Type B pancreatic cell (in vitro differentiated cells): ENCODE data around the gene CTBP2. TPM values are rescaled to one million over a fixed set of nuclear protein-coding genes. Genes with fewer than 3 reads are reported as not detected.
"Not testable (repeated sequence)": the region's sequence is repeated elsewhere in the genome, so short reads cannot be mapped to it uniquely, and the experiment has no call there.

Experiments
- DNase-seq: peaks from one replicate; pipeline ENCODE4 v3.0.0; 2021; ENCODE audit warnings: mixed read lengths; ENCODE audit not compliant: unreplicated experiment; ENCODE audit errors: extremely low spot score
- H3K27ac Mint-ChIP-seq: 2 replicates; pipeline ENCODE4 v1.8.0; 2021; ENCODE audit warnings: mild to moderate bottlenecking, mixed read lengths
- H3K27me3 Mint-ChIP-seq: 2 replicates; pipeline ENCODE4 v1.8.0; 2021; ENCODE audit warnings: mixed read lengths
- H3K36me3 Mint-ChIP-seq: 2 replicates; pipeline ENCODE4 v1.8.0; 2021; ENCODE audit warnings: mixed read lengths
- H3K4me1 Mint-ChIP-seq: one replicate; pipeline ENCODE4 v1.8.0; 2021; ENCODE audit warnings: mixed read lengths; ENCODE audit not compliant: unreplicated experiment
- H3K4me3 Mint-ChIP-seq: 2 replicates; pipeline ENCODE4 v1.8.0; 2021; ENCODE audit warnings: mild to moderate bottlenecking, mixed read lengths
- H3K9me3 Mint-ChIP-seq: 2 replicates; pipeline ENCODE4 v1.8.0; 2021; ENCODE audit warnings: mixed read lengths
- total RNA-seq: library from RNA; stranded (reverse); gene quantifications from 2 replicates; pipeline ENCODE4 v1.2.1, GENCODE V29; 2021; ENCODE audit warnings: low replicate concordance
- TF ChIP-seq, protein P1 (sequence below): fragments of 200-600 bp; sonication (generic); conservative IDR thresholded peaks from 2 replicates; pipeline ENCODE4 v1.5.0; 2021; ENCODE audit warnings: antibody characterized with exemption, mild to moderate bottlenecking

Gene CTBP2
- total RNA-seq, 1 donor from 2014 or later = 113 TPM

DNA sequence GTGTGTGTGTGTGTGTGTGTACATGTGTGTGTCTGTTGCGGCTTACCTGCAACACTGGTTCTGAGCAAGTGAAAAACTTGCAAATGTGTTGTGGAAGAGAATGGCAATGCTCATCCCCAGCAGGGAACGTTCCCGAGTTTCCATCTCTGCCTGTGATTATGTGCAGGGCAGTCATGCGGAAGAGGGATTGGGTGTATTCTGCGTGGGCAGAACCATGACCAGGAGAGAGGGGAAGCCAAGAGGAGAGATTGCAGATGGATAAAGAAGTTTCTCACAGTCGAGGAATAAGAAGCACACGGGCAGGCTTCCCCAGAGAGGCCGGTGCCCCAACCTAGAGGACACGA lies 99.9 kb downstream of the CTBP2 start:
- Mint-ChIP-seq H3K36me3 (peaks cover 28% of the 10 kb centered on the region), H3K27me3 (no peaks in the 10 kb centered on the region), H3K9me3 (no peaks in the 10 kb centered on the region), H3K4me3 (peak overlapping the region; percentile 61), H3K27ac (peak overlapping the region; percentile 90), H3K4me1 (peaks cover 88% of the 10 kb centered on the region)
- DNase-seq = no peak
- TF ChIP-seq, protein P1, sequence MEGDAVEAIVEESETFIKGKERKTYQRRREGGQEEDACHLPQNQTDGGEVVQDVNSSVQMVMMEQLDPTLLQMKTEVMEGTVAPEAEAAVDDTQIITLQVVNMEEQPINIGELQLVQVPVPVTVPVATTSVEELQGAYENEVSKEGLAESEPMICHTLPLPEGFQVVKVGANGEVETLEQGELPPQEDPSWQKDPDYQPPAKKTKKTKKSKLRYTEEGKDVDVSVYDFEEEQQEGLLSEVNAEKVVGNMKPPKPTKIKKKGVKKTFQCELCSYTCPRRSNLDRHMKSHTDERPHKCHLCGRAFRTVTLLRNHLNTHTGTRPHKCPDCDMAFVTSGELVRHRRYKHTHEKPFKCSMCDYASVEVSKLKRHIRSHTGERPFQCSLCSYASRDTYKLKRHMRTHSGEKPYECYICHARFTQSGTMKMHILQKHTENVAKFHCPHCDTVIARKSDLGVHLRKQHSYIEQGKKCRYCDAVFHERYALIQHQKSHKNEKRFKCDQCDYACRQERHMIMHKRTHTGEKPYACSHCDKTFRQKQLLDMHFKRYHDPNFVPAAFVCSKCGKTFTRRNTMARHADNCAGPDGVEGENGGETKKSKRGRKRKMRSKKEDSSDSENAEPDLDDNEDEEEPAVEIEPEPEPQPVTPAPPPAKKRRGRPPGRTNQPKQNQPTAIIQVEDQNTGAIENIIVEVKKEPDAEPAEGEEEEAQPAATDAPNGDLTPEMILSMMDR = no peak

DNA sequence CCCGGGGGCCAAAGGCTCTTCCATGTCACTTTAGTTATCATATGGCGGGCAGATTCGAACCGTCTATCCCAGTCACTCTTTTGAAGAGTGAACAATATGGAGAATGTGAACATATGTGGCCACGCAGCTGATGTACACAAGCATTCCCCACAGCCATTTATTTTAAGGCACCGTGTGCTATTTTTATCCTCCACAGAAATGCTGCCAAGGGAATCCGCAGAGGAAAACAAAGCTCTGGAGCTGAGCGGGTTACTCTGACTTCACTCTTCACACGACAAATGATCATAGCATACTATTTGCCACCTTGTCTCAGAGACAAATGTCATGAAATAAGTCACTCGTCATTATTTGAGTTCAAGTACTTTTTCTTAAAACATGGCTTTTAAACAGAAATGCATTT lies 100.3 kb downstream of the CTBP2 start:
- Mint-ChIP-seq H3K27me3 (no peaks in the 10 kb centered on the region), H3K27ac (peak overlapping the region; percentile 90), H3K4me3 (peak overlapping the region; percentile 61), H3K36me3 (peaks cover 28% of the 10 kb centered on the region), H3K4me1 (peaks cover 88% of the 10 kb centered on the region), H3K9me3 (no peaks in the 10 kb centered on the region)
- no peak for DNase-seq
- TF ChIP-seq, protein P1 = no peak

- H3K4me3 Mint-ChIP-seq, H3K27me3 Mint-ChIP-seq, H3K9me3 Mint-ChIP-seq, DNase-seq: not testable (repeated sequence)
- Mint-ChIP-seq H3K4me1 (peaks cover 88% of the 10 kb centered on the region), H3K27ac (peak overlapping the region; percentile 97), H3K36me3 (peaks cover 27% of the 10 kb centered on the region)
Observed at GRCh38 chr10:125059348-125059747, 101.0 kb downstream of the CTBP2 start.

- Mint-ChIP-seq H3K4me1 (peaks cover 85% of the 10 kb centered on the region), H3K4me3 (peak overlapping the region; percentile 73), H3K27me3 (no peaks in the 10 kb centered on the region), H3K36me3 (peaks cover 28% of the 10 kb centered on the region), H3K27ac (peak overlapping the region; percentile 97), H3K9me3 (no peaks in the 10 kb centered on the region)
- TF ChIP-seq, protein P1 = no peak
- DNase-seq = peak; percentile 79
Observed at GRCh38 chr10:125057158-125058001, 103.0 kb downstream of the CTBP2 start.

DNA sequence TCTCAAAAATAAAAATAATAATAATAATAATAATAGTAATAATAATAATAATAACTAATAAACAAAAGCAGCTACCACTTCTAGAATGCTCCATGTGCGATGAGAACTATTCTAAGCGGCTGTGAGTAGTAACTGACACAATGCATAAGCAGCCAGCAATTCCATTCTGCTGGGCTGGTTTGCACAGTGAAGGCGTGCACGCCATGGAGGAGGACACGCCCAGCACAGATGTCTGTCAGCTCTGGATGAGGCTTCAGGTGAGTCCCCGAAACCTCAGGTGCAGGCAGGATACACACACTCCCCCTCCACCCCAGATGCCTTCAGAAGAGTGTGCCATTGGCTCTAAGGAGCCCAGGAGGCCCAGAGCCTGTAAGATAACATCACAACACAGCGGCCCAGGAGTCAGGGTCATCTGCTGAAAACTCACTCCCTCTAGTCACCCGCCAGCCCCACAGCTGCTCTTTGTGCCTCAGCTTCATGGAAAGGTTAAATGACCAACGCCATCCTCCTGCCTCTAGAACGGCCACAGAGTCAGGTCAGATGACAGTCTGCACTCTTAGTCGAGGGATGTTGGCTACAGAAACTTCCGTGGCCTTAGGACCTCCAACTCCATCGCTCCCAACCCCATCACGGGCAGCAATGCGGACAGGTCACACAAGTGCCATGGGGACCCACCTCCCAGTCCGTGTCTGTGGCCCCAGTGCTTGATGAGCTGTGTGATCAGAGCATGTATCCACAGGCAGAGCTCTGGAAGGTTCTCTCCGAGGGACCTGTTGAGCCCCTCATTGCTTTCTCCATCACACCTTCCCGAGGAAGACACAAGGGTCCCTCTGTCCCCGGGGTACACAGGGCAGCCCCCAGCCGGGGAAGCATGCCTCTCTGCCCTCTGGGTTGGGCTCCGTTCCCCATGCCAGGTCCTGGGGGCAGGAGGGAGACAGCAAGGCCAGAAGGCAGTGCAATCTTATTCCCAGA lies 103.9 kb downstream of the CTBP2 start:
- no peaks in the 10 kb centered on the region for H3K27me3 Mint-ChIP-seq
- DNase-seq = no peak
- TF ChIP-seq, protein P1 = no peak
- H3K4me1 Mint-ChIP-seq = peaks cover 82% of the 10 kb centered on the region
- H3K36me3 Mint-ChIP-seq = peaks cover 29% of the 10 kb centered on the region
- H3K9me3 Mint-ChIP-seq = no peaks in the 10 kb centered on the region
- H3K4me3 Mint-ChIP-seq = peak overlapping the region; percentile 73
- peak overlapping the region; percentile 97 for H3K27ac Mint-ChIP-seq
